Breast epithelium (tissue), 4 donors: ENCODE measurements around the gene TMEM200C. TPM values are rescaled to one million over a fixed set of nuclear protein-coding genes. Genes with fewer than 3 reads are reported as not detected.
"Not testable (repeated sequence)": the region's sequence is repeated elsewhere in the genome, so short reads cannot be mapped to it uniquely, and the experiment has no call there.

ENCODE experiments used
- DNase-seq, 2 donors: peaks; one replicate each; pipeline ENCODE4 v3.0.0-alpha.2; 2019; ENCODE audit warnings: low spot score in 2 of 2
- H3K27ac ChIP-seq, 2 donors: fragments of 200-600 bp; sonication (generic) in 1 of 2; one replicate each; pipeline ENCODE4 v1.5.1; 2016 to 2019; ENCODE audit warnings: mild to moderate bottlenecking in 1 of 2
- H3K27me3 ChIP-seq, 2 donors: fragments of 200-600 bp; sonication (generic) in 1 of 2; one replicate each; pipeline versions ENCODE4 v1.5.1 to v1.6.0; 2017 to 2019; ENCODE audit warnings: control low read depth in 1 of 2, mild to moderate bottlenecking in 1 of 2
- H3K36me3 ChIP-seq: fragments of 200-600 bp; one replicate; pipeline ENCODE4 v1.5.1; 2019
- H3K4me1 ChIP-seq, 2 donors: fragments of 200-600 bp; sonication (generic); one replicate each; pipeline ENCODE4 v1.5.1; 2016 to 2019; ENCODE audit warnings: control low read depth in 1 of 2
- H3K4me3 ChIP-seq, 3 donors: fragments of 200-600 bp; sonication (generic); 1 replicate in 2 of 3; 2 replicates in 1 of 3; pipeline ENCODE4 v1.5.1; 2016 to 2019; ENCODE audit warnings: mild to moderate bottlenecking in 3 of 3, moderate library complexity in 2 of 3
- H3K9me3 ChIP-seq, 2 donors: fragments of 200-600 bp; sonication (generic) in 1 of 2; one replicate each; pipeline ENCODE4 v1.5.1; 2016 to 2019; ENCODE audit warnings: control low read depth in 1 of 2
- POLR2A ChIP-seq: fragments of 450-650 bp; IDR thresholded peaks from one replicate; pipeline ENCODE4 v1.6.1; 2016; ENCODE audit warnings: antibody characterized with exemption, mild to moderate bottlenecking, moderate library complexity
- POLR2AphosphoS5 ChIP-seq, 3 donors: sonication (generic); formaldehyde crosslinking; IDR thresholded peaks; one replicate each; pipeline ENCODE4 v1.6.1; 2017; ENCODE audit warnings: antibody characterized with exemption in 3 of 3
- intact Hi-C: fragments of 100-400 bp; cut with DNase I; formaldehyde crosslinking; loops from one replicate; pipeline ENCODE4 v1.15.1; 2023; ENCODE audit warnings: low total_unique reads
- total RNA-seq, 3 donors: library from RNA; depleted of rRNA; stranded (reverse); fragments of >200 nt; gene quantifications; one replicate each; pipeline ENCODE4 v1.1.0, GENCODE V29; 2016
- TF ChIP-seq, protein P1 (sequence below), 3 donors: fragments of 450-650 bp; IDR thresholded peaks; one replicate each; pipeline ENCODE4 v1.5.1; 2016 to 2017; ENCODE audit warnings: antibody characterized with exemption in 3 of 3, mild to moderate bottlenecking in 3 of 3, moderate library complexity in 3 of 3

Gene TMEM200C
- total RNA-seq, 3 donors from 2014 or later, result 0.16 to 1.2 (median 0.98) TPM

DNA sequence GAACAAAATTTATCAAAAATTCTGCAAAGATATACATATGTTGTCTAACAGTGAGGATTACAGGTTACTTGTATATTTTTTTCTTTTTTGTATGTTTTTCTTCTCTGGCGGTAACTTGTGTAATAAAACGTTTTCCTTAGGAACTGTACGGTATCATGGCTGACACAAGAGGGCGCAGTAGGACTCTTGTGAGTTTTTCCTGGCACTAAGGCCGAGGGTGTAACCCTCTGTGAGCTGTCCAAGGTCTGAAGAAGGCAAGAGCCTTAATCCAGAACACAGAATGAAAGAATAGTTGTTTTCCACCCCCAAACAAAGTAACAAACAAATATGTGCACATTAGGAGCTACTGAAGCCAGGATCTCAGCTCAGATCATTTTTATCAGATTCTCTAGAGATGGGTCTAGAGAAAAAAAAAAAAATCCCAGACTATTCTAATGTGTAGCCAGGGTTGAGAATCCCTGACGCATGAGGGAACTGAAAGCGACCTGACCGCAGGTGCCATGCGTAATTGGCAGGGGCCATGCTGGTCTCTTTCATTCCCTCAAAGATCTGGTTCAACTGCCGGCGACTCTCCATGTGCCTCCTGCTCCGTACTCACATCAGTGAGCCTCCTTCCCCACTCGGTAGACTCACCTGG is 27.0 kb downstream of the TMEM200C start:
- no peaks in the 10 kb centered on the region for H3K4me1 ChIP-seq
- no peaks in the 10 kb centered on the region for H3K9me3 ChIP-seq
- peak in 1 of 2 donors; percentile 32 for DNase-seq
- H3K27ac ChIP-seq, result no peak overlapping the region
- intact Hi-C loops, result no loop called here
- no peaks in the 10 kb centered on the region for H3K27me3 ChIP-seq
- no peak overlapping the region for H3K4me3 ChIP-seq
- TF ChIP-seq, protein P1, sequence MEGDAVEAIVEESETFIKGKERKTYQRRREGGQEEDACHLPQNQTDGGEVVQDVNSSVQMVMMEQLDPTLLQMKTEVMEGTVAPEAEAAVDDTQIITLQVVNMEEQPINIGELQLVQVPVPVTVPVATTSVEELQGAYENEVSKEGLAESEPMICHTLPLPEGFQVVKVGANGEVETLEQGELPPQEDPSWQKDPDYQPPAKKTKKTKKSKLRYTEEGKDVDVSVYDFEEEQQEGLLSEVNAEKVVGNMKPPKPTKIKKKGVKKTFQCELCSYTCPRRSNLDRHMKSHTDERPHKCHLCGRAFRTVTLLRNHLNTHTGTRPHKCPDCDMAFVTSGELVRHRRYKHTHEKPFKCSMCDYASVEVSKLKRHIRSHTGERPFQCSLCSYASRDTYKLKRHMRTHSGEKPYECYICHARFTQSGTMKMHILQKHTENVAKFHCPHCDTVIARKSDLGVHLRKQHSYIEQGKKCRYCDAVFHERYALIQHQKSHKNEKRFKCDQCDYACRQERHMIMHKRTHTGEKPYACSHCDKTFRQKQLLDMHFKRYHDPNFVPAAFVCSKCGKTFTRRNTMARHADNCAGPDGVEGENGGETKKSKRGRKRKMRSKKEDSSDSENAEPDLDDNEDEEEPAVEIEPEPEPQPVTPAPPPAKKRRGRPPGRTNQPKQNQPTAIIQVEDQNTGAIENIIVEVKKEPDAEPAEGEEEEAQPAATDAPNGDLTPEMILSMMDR (IDR thresholded peaks at IDR 0.05), result peak; percentile 38 to 75 (median 67)
- TF ChIP-seq POLR2AphosphoS5 (IDR thresholded peaks at IDR 0.05), result no peak
- H3K36me3 ChIP-seq, result no peaks in the 10 kb centered on the region

DNA sequence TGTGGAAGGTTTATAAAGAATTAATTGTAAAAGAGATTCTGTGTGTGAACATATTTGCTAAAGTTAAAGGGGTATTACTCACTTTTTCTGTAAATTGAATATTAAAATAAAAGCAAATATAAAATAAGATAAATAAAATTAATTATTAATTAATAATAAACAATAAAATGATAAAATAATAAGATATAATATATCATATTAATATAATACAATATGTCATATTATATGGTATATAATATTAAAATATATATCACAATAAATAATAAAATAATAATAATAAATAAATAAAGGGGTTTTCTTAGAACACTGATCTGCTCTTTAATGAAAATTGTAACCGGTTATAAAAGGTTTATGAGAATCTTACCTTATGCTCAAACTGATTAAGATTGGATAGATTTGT is 29.8 kb downstream of the TMEM200C start:
- no peaks in the 10 kb centered on the region for H3K36me3 ChIP-seq
- peaks cover 0 to 20% of the 10 kb centered on the region in 2 donors for H3K9me3 ChIP-seq
- no peaks in the 10 kb centered on the region for H3K27me3 ChIP-seq
- H3K4me3 ChIP-seq, result no peak overlapping the region
- no peak for TF ChIP-seq POLR2AphosphoS5 (IDR thresholded peaks at IDR 0.05)
- no peak for TF ChIP-seq POLR2A
- TF ChIP-seq, protein P1 (IDR thresholded peaks at IDR 0.05), result no peak
- no peak overlapping the region for H3K27ac ChIP-seq
- intact Hi-C loops, result no loop called here
- no peak for DNase-seq
- H3K4me1 ChIP-seq, result no peaks in the 10 kb centered on the region

DNA sequence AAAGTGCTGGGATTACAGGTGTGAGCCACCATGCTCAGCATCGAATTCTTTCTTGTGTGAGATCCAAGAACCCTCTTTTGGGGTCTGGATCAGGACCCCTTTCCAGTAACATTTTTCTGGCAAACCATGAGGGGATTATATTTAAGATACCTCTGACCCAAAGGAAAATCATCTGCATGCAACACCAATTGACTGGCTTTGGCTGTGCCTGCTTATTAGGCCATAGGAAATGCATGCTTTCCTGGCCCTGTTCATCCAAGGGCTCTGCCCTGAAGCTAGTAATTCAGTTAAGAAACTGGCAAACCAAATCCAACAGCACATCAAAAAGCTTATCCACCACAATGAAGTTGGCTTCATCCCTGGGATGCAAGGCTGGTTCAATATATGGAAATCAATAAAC is 33.2 kb downstream of the TMEM200C start:
- H3K4me3 ChIP-seq, H3K4me1 ChIP-seq, intact Hi-C loops: not testable (repeated sequence)

DNA sequence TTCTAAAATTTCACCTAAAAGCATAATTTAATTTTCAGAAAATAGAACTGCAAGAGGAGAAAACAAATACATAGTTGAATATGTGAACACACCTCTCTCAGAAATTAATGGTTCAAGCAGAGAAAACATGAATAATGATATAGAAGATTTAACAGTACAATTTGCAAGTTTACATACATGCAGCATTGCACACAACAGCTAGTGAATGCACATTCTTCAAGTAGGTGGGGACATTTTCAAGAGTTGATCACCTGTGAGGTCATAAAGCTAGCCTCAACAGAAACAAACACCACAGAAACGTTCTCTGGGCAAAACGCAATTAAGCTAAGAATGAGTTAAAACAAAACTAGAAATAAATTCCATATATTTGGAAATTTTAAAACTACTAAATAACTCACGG is 38.1 kb downstream of the TMEM200C start:
- Histone ChIP-seq H3K27me3 (no peaks in the 10 kb centered on the region), H3K27ac (no peak overlapping the region), H3K36me3 (no peaks in the 10 kb centered on the region), H3K9me3 (peaks cover 0 to 22% of the 10 kb centered on the region in 2 donors), H3K4me1 (no peaks in the 10 kb centered on the region), H3K4me3 (no peak overlapping the region)
- no peak for TF ChIP-seq POLR2A
- no peak for TF ChIP-seq POLR2AphosphoS5 (IDR thresholded peaks at IDR 0.05)
- TF ChIP-seq, protein P1 (IDR thresholded peaks at IDR 0.05), result no peak
- no peak for DNase-seq
- intact Hi-C loops, result no loop called here

More for the DNA sequence above, 33.2 kb downstream of the TMEM200C start:
- H3K27me3 ChIP-seq, H3K36me3 ChIP-seq, H3K27ac ChIP-seq, DNase-seq: not testable (repeated sequence)
- peaks cover 0 to 28% of the 10 kb centered on the region in 2 donors for H3K9me3 ChIP-seq

DNA sequence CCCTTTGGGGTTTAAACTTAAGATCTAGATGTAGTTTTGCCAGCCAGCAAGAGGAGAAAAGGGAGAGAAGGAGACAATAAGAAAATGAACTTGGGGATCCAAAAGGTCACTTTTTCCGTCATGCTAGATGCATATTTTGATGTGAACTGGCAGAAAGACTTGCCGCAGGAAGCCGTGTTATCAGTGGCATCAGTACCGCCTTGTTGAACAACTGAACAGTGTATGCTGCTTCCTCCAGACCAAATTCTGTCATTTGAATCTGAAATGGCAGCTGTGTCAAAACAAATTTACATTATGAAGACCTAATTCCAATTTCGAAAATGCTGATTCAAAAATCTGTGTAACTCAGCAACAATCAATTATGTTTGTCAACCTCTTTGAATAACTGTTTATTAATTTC is 42.1 kb downstream of the TMEM200C start:
- Histone ChIP-seq H3K27ac (no peak overlapping the region), H3K27me3 (no peaks in the 10 kb centered on the region), H3K4me3 (no peak overlapping the region), H3K36me3 (no peaks in the 10 kb centered on the region), H3K4me1 (no peaks in the 10 kb centered on the region), H3K9me3 (no peaks in the 10 kb centered on the region)
- no peak for TF ChIP-seq POLR2AphosphoS5 (IDR thresholded peaks at IDR 0.05)
- TF ChIP-seq, protein P1 (IDR thresholded peaks at IDR 0.05), result no peak
- TF ChIP-seq POLR2A, result no peak
- no peak for DNase-seq
- intact Hi-C loops, result no loop called here
